ENCODE data around the gene EMC8. TPM values are rescaled to one million over a fixed set of nuclear protein-coding genes. Genes with fewer than 3 reads are reported as not detected.
A peak's percentile ranks its signal among the peaks of the same experiment; 100 is the strongest.

Gene EMC8
- total RNA-seq, 1 donor from 2014 or later: 22.5 TPM

GRCh38 chr16:85782451-85782850 lies 16.9 kb downstream of the EMC8 start:
- no peak overlapping the region for H3K27ac ChIP-seq (replicated peaks)
- no peaks in the 10 kb centered on the region for H3K9me3 ChIP-seq (replicated peaks)
- H3K27me3 ChIP-seq (ENCODE audit: low read depth): no peaks in the 10 kb centered on the region
- peaks cover 70% of the 10 kb centered on the region for H3K36me3 ChIP-seq
- no peak for DNase-seq
- peaks cover 11% of the 10 kb centered on the region for H3K4me1 ChIP-seq
- TF ChIP-seq CTCF (IDR thresholded peaks at IDR 0.05; ENCODE audit: borderline replicate concordance): no peak
- H3K4me3 ChIP-seq: no peak overlapping the region
- intact Hi-C loops (cut with micrococcal nuclease): no loop called here

GRCh38 chr16:85781695-85782370 lies 17.5 kb downstream of the EMC8 start:
- TF ChIP-seq CTCF (IDR thresholded peaks at IDR 0.05; ENCODE audit: borderline replicate concordance): no peak
- Histone ChIP-seq H3K9me3 (replicated peaks) (no peaks in the 10 kb centered on the region), H3K4me3 (no peak overlapping the region), H3K27ac (replicated peaks) (no peak overlapping the region), H3K36me3 (peaks cover 70% of the 10 kb centered on the region), H3K4me1 (peaks cover 11% of the 10 kb centered on the region), H3K27me3 (ENCODE audit: low read depth) (no peaks in the 10 kb centered on the region)
- intact Hi-C loops (cut with micrococcal nuclease): no loop called here
- DNase-seq: peak; percentile 63

GRCh38 chr16:85781156-85781555 lies 18.2 kb downstream of the EMC8 start:
- no peaks in the 10 kb centered on the region for H3K9me3 ChIP-seq (replicated peaks)
- H3K27me3 ChIP-seq (ENCODE audit: low read depth): no peaks in the 10 kb centered on the region
- H3K36me3 ChIP-seq: peaks cover 69% of the 10 kb centered on the region
- intact Hi-C loops (cut with micrococcal nuclease): no loop called here
- peaks cover 11% of the 10 kb centered on the region for H3K4me1 ChIP-seq
- H3K4me3 ChIP-seq: no peak overlapping the region
- TF ChIP-seq CTCF (IDR thresholded peaks at IDR 0.05; ENCODE audit: borderline replicate concordance): no peak
- no peak for DNase-seq
- H3K27ac ChIP-seq (replicated peaks): no peak overlapping the region

- H3K27ac ChIP-seq (replicated peaks): no peak overlapping the region
- no peak for TF ChIP-seq CTCF (IDR thresholded peaks at IDR 0.05; ENCODE audit: borderline replicate concordance)
- no peak overlapping the region for H3K4me3 ChIP-seq
- H3K36me3 ChIP-seq: peaks cover 66% of the 10 kb centered on the region
- no peaks in the 10 kb centered on the region for H3K9me3 ChIP-seq (replicated peaks)
- intact Hi-C loops (cut with micrococcal nuclease): no loop called here
- H3K27me3 ChIP-seq (ENCODE audit: low read depth): no peaks in the 10 kb centered on the region
- no peak for DNase-seq
- peaks cover 11% of the 10 kb centered on the region for H3K4me1 ChIP-seq
Measured at GRCh38 chr16:85780281-85780680, 19.1 kb downstream of the EMC8 start.

GRCh38 chr16:85778873-85779272 lies 20.5 kb downstream of the EMC8 start:
- Histone ChIP-seq H3K4me1 (peaks cover 11% of the 10 kb centered on the region), H3K27me3 (ENCODE audit: low read depth) (no peaks in the 10 kb centered on the region), H3K4me3 (no peak overlapping the region), H3K36me3 (peaks cover 56% of the 10 kb centered on the region), H3K9me3 (replicated peaks) (no peaks in the 10 kb centered on the region), H3K27ac (replicated peaks) (peak overlapping the region; percentile 12)
- DNase-seq: no peak
- intact Hi-C loops (cut with micrococcal nuclease): no loop called here
- no peak for TF ChIP-seq CTCF (IDR thresholded peaks at IDR 0.05; ENCODE audit: borderline replicate concordance)
